ENCODE measurements around the gene ALOXE3. TPM values are rescaled to one million over a fixed set of nuclear protein-coding genes. Genes with fewer than 3 reads are reported as not detected.
"Not testable (repeated sequence)": the region's sequence is repeated elsewhere in the genome, so short reads cannot be mapped to it uniquely, and the experiment has no call there.

ALOXE3 gene
- total and polyA plus RNA-seq, 5 donors from 2014 or later: 0.15 to 0.51 (median 0.30) TPM; not detected in 1

DNA sequence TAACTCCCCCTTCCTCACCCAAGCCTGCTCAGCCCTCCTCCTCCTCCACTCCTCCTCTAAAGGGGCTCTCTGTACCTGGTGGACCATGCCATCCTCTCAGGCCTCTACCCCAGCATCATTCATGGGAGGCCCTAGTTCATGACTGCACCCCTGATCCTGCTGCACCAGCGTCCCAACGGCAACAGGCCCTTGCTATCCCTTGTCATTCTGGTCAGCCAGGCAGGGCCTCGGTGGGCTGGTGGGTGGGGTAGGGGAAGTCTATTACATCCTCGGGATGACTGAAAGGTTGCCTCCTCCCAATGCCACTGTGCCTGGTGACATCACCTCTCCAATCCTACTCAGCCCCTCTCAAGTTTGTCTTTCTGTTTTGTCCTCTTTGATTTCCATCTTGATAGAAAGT is 50.5 kb downstream of the ALOXE3 start:
- Histone ChIP-seq H3K4me1 (ENCODE audit: control insufficient read depth, insufficient read depth, low read length, poor library complexity, severe bottlenecking) (peaks cover 8% of the 10 kb centered on the region), H3K27me3 (ENCODE audit: control insufficient read depth, insufficient read depth, low read length) (peaks cover 14% of the 10 kb centered on the region), H3K9me3 (ENCODE audit: control insufficient read depth in 2 of 2, low read length in 2 of 2) (no peaks in the 10 kb centered on the region), H3K36me3 (ENCODE audit: control insufficient read depth, insufficient read depth, low read length) (no peaks in the 10 kb centered on the region), H3K27ac (ENCODE audit: insufficient read depth, low read length, poor library complexity, severe bottlenecking) (no peak overlapping the region), H3K4me3 (ENCODE audit: low read depth, low read length) (no peak overlapping the region)
- ATAC-seq (ENCODE audit: low read depth in 2 of 2) (no peak), DNase-seq (no peak)
- Mint-ChIP-seq H3K4me1 (peaks cover 0 to 7% (median 4%) of the 10 kb centered on the region in 4 donors), H3K27me3 (peaks cover 47% of the 10 kb centered on the region), H3K9me3 (no peaks in the 10 kb centered on the region), H3K36me3 (no peaks in the 10 kb centered on the region), H3K27ac (no peak overlapping the region), H3K4me3 (no peak overlapping the region)

DNA sequence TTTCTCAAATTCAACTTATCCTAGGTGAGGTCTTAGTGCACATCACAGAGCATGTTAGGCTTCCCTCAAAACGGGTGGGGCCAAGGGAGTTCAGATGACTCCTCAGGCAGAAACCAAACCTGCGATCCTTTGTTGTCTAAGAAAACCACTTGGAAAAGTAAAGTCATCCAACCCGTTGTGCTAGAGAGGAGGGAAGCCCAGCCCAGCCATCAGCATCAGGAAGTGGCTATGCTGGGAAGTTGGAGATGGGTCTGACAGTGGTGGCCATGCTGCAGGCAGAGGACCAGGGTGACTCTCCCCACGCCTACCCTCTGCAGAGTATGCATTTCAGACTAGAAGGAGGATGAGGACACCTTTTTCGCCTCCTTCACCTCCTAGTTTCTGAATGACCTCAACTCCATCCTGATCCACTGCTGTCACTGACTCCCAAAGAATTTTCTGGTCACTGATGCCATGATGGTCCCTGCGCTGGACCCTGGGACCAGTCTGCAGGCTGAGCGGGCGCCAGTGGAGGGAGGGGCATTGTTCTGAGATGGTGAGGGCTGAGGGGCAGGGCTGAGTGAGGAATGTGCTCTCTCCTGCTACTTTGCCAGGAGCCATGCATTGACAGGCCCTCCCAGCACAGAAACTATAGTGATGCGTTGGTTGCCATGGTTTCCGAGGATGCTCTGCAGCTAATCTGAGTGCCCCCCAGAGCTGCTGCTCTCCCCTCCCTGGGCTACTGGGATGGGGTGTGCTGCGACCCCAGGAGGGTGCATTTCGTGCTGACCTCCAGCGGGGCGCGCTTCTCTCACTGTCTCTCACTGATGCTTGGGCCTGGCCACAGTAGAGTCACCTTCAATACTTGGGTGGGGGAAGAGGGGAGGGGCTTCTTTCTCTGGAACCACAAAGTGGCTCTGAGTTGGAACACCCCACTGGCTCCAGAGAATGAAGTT is 51.2 kb downstream of the ALOXE3 start:
- Histone ChIP-seq H3K36me3 (ENCODE audit: control insufficient read depth, insufficient read depth, low read length) (no peaks in the 10 kb centered on the region), H3K4me1 (ENCODE audit: control insufficient read depth, insufficient read depth, low read length, poor library complexity, severe bottlenecking) (peaks cover 1% of the 10 kb centered on the region), H3K9me3 (ENCODE audit: control insufficient read depth in 2 of 2, low read length in 2 of 2) (no peaks in the 10 kb centered on the region), H3K27ac (ENCODE audit: insufficient read depth, low read length, poor library complexity, severe bottlenecking) (no peak overlapping the region), H3K27me3 (ENCODE audit: control insufficient read depth, insufficient read depth, low read length) (peaks cover 18% of the 10 kb centered on the region), H3K4me3 (ENCODE audit: low read depth, low read length) (no peak overlapping the region)
- Mint-ChIP-seq H3K27ac (no peak overlapping the region), H3K4me1 (peaks cover 0 to 2% (median 0%) of the 10 kb centered on the region in 4 donors), H3K36me3 (no peaks in the 10 kb centered on the region), H3K4me3 (no peak overlapping the region), H3K27me3 (peaks cover 47% of the 10 kb centered on the region), H3K9me3 (no peaks in the 10 kb centered on the region)
- no peak for DNase-seq
- no peak for ATAC-seq (ENCODE audit: low read depth in 2 of 2)

DNA sequence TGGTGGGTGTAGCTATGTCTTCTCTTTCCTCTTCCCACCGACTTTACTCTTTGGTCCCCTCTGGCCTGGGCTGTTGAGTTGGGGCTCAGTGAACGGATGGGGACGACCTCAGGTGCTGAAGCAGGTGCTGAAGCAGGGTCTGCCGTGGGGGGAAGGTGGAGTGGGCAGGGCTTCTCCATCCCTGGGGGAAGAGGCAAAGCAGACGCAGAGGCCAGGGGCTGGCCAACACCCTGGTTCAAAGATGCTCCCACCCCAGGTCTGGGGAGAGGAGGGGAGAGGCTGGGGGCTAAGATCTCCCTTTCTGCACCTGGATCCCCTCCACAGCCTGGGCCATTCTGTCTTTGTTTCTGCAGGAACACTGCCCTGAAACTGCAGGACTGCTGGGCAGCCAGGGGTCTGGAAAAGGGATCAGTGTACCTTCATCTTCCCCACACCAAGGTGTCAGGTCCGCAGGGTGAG is 53.7 kb downstream of the ALOXE3 start:
- no peak for ATAC-seq (ENCODE audit: low read depth in 2 of 2)
- no peak overlapping the region for H3K4me3 Mint-ChIP-seq
- no peak overlapping the region for H3K27ac ChIP-seq (ENCODE audit: insufficient read depth, low read length, poor library complexity, severe bottlenecking)
- H3K4me1 Mint-ChIP-seq: no peaks in the 10 kb centered on the region
- no peaks in the 10 kb centered on the region for H3K36me3 Mint-ChIP-seq
- H3K9me3 ChIP-seq (ENCODE audit: control insufficient read depth in 2 of 2, low read length in 2 of 2): no peaks in the 10 kb centered on the region
- H3K36me3 ChIP-seq (ENCODE audit: control insufficient read depth, insufficient read depth, low read length): no peaks in the 10 kb centered on the region
- H3K4me1 ChIP-seq (ENCODE audit: control insufficient read depth, insufficient read depth, low read length, poor library complexity, severe bottlenecking): no peaks in the 10 kb centered on the region
- DNase-seq: no peak
- no peaks in the 10 kb centered on the region for H3K9me3 Mint-ChIP-seq
- H3K27me3 Mint-ChIP-seq: peaks cover 56% of the 10 kb centered on the region
- no peak overlapping the region for H3K4me3 ChIP-seq (ENCODE audit: low read depth, low read length)
- H3K27ac Mint-ChIP-seq: no peak overlapping the region
- peaks cover 21% of the 10 kb centered on the region for H3K27me3 ChIP-seq (ENCODE audit: control insufficient read depth, insufficient read depth, low read length)

DNA sequence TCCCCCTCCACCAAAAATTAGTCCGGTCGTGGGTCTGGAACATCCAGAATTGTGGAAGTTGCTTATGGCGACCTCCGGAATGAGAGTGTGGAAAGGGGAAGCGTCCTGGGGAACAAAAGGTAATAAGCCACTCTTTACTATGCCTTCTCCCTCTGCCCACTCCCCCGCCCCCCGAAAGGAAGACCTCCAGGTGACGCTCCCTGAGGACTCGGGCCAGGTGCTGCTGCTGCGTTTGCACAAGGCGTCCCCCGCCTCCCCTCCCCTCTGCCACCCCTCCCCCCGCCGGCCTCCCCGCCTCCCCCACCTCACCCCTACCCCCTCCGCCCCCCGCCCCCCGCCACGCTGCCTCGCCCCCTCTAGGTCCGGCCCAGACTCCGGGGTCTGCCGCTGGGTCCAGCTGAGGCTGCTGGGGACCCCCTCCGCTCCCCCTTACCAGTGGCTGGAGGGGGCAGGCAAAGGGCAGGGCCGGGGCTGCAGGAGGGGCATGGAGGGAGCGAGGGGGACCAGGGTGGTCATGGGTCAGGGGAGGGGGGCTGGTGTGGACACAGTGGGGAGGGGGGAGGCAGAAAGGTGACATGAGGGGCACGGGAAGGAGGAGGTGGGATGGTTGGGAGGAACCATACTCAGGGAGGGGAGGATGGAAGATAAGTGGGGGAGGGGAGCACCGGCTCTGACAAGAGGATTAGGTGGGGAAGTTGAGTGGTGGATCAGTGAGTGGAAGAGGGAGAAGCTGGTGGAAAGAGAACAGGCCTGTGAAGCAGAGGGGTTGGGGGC is 54.4 kb downstream of the ALOXE3 start:
- ATAC-seq (ENCODE audit: low read depth in 2 of 2) (no peak), DNase-seq (no peak)
- Histone ChIP-seq H3K36me3 (ENCODE audit: control insufficient read depth, insufficient read depth, low read length) (no peaks in the 10 kb centered on the region), H3K9me3 (ENCODE audit: control insufficient read depth in 2 of 2, low read length in 2 of 2) (no peaks in the 10 kb centered on the region), H3K4me1 (ENCODE audit: control insufficient read depth, insufficient read depth, low read length, poor library complexity, severe bottlenecking) (no peaks in the 10 kb centered on the region), H3K4me3 (ENCODE audit: low read depth, low read length) (no peak overlapping the region), H3K27me3 (ENCODE audit: control insufficient read depth, insufficient read depth, low read length) (peaks cover 28% of the 10 kb centered on the region), H3K27ac (ENCODE audit: insufficient read depth, low read length, poor library complexity, severe bottlenecking) (no peak overlapping the region)
- Mint-ChIP-seq H3K9me3 (no peaks in the 10 kb centered on the region), H3K4me1 (no peaks in the 10 kb centered on the region), H3K4me3 (no peak overlapping the region), H3K36me3 (no peaks in the 10 kb centered on the region), H3K27ac (no peak overlapping the region), H3K27me3 (peaks cover 59% of the 10 kb centered on the region)

DNA sequence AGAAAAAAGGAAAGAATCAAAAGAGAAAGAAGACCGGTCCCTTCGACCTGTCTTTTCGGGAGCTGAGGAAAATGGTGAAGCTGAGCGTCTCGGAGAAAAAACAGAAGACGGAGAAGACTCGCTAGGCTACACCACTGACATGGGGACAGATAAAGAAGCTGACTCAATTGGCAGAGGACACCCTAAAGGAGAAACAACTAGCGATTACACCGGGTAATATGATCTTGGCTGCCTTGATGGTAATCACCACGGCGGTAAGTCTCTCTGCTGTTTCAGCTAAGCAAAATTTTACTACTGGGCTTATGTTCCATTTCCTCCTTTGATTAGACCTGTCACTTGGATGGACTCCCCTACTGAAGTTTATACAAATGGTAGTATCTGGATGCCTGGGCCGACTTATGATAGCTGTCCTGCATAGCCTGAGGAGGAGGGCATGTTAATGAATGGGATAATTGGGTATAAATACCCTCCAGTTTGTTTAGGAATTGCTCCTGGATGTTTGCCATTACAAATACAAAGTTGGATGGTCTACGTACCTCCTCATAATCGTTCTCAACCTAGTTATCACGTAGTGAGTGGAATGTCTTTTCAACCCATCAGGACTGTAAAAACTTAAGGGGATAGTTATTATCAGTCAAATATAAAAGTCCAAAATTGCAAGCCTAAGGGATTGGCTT is 55.4 kb downstream of the ALOXE3 start:
- no peak for DNase-seq
- H3K27me3 ChIP-seq (ENCODE audit: control insufficient read depth, insufficient read depth, low read length): peaks cover 31% of the 10 kb centered on the region
- H3K36me3 Mint-ChIP-seq: no peaks in the 10 kb centered on the region
- H3K4me3 Mint-ChIP-seq: no peak overlapping the region
- no peaks in the 10 kb centered on the region for H3K9me3 ChIP-seq (ENCODE audit: control insufficient read depth in 2 of 2, low read length in 2 of 2)
- H3K36me3 ChIP-seq (ENCODE audit: control insufficient read depth, insufficient read depth, low read length): no peaks in the 10 kb centered on the region
- no peak overlapping the region for H3K27ac ChIP-seq (ENCODE audit: insufficient read depth, low read length, poor library complexity, severe bottlenecking)
- no peaks in the 10 kb centered on the region for H3K4me1 ChIP-seq (ENCODE audit: control insufficient read depth, insufficient read depth, low read length, poor library complexity, severe bottlenecking)
- no peaks in the 10 kb centered on the region for H3K4me1 Mint-ChIP-seq
- peaks cover 59% of the 10 kb centered on the region for H3K27me3 Mint-ChIP-seq
- no peak overlapping the region for H3K27ac Mint-ChIP-seq
- no peaks in the 10 kb centered on the region for H3K9me3 Mint-ChIP-seq
- no peak overlapping the region for H3K4me3 ChIP-seq (ENCODE audit: low read depth, low read length)
- ATAC-seq (ENCODE audit: low read depth in 2 of 2): no peak

DNA sequence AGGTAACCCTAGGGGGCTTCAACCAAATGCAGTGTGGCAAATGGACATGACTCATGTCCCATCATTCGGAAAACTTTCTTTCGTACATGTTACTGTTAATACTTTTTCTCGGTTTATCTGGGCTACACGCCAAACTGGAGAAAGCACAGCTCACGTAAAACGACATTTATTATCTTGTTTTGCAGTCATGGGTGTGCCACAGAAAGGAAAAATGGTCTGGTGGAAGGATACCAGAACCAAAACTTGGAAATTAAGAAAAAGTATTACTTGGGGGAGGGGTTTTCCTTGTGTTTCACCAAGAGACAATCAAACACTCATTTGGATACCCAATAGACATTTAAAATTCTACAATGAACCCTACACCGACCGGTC is 55.9 kb downstream of the ALOXE3 start:
- Histone ChIP-seq H3K4me1 (ENCODE audit: control insufficient read depth, insufficient read depth, low read length, poor library complexity, severe bottlenecking) (no peaks in the 10 kb centered on the region), H3K9me3 (ENCODE audit: control insufficient read depth in 2 of 2, low read length in 2 of 2) (no peaks in the 10 kb centered on the region), H3K27me3 (ENCODE audit: control insufficient read depth, insufficient read depth, low read length) (peaks cover 31% of the 10 kb centered on the region), H3K27ac (ENCODE audit: insufficient read depth, low read length, poor library complexity, severe bottlenecking) (no peak overlapping the region), H3K4me3 (ENCODE audit: low read depth, low read length) (no peak overlapping the region), H3K36me3 (ENCODE audit: control insufficient read depth, insufficient read depth, low read length) (no peaks in the 10 kb centered on the region)
- Mint-ChIP-seq H3K9me3 (no peaks in the 10 kb centered on the region), H3K27me3 (peaks cover 60% of the 10 kb centered on the region), H3K4me3 (no peak overlapping the region), H3K27ac (no peak overlapping the region), H3K36me3 (no peaks in the 10 kb centered on the region), H3K4me1 (no peaks in the 10 kb centered on the region)
- DNase-seq (no peak), ATAC-seq (ENCODE audit: low read depth in 2 of 2) (no peak)

DNA sequence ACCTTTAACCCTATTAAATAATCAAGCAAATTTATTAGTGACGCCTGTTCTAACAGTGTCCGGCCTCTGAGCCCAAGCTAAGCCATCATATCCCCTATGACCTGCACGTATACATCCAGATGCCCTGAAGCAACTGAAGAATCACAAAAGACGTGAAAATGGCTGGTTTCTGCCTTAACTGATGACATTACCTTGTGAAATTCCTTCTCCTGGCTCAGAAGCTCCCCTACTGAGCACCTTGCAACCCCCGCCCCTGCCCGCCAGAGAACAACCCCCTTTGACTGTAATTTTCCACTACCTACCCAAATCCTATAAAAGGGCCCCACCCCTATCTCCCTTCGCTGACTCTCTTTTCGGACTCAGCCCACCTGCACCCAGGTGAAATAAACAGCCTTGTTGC is 56.5 kb downstream of the ALOXE3 start:
- H3K36me3 ChIP-seq (ENCODE audit: control insufficient read depth, insufficient read depth, low read length): not testable (repeated sequence)

More for the DNA sequence above, 56.5 kb downstream of the ALOXE3 start:
- not testable (repeated sequence) for H3K4me3 Mint-ChIP-seq; H3K36me3 Mint-ChIP-seq; ATAC-seq (ENCODE audit: low read depth in 2 of 2); H3K27ac ChIP-seq (ENCODE audit: insufficient read depth, low read length, poor library complexity, severe bottlenecking); H3K27ac Mint-ChIP-seq; H3K4me1 Mint-ChIP-seq; H3K4me3 ChIP-seq (ENCODE audit: low read depth, low read length); DNase-seq; H3K4me1 ChIP-seq (ENCODE audit: control insufficient read depth, insufficient read depth, low read length, poor library complexity, severe bottlenecking); H3K9me3 ChIP-seq (ENCODE audit: control insufficient read depth in 2 of 2, low read length in 2 of 2); H3K9me3 Mint-ChIP-seq
- H3K27me3 Mint-ChIP-seq: peaks cover 58% of the 10 kb centered on the region
- peaks cover 34% of the 10 kb centered on the region for H3K27me3 ChIP-seq (ENCODE audit: control insufficient read depth, insufficient read depth, low read length)

Measured in CD4-positive, CD25-positive, alpha-beta regulatory T cell (primary cell).